Measurements from ENCODE around the gene SEPTIN7.

SEPTIN7 gene

GRCh38 chr7:35804231-35804970, 3.5 kb downstream of the SEPTIN7 start:
- H3K9me2 ChIP-seq (replicated peaks; ENCODE audit: insufficient read depth, low read length) = no peaks in the 10 kb centered on the region
- peaks cover 83% of the 10 kb centered on the region for H3K79me2 ChIP-seq (ENCODE audit: insufficient read depth, low read length)
- H3K27me3 ChIP-seq (ENCODE audit: low read length) = no peaks in the 10 kb centered on the region
- H3K4me2 ChIP-seq (ENCODE audit: low read depth, low read length, poor library complexity, severe bottlenecking) = peak overlapping the region; percentile 75
- no peak overlapping the region for H3K9ac ChIP-seq (ENCODE audit: low read length)
- H3K4me3 ChIP-seq (ENCODE audit: insufficient read depth, low read length, poor library complexity, severe bottlenecking) = no peak overlapping the region
- peaks cover 11% of the 10 kb centered on the region; the same call in 1 of the 2 replicates for H3F3A ChIP-seq (ENCODE audit: insufficient read depth)
- H3K9me3 ChIP-seq (ENCODE audit: insufficient read depth, low read length) = no peaks in the 10 kb centered on the region
- no peak for TF ChIP-seq EZH2phosphoT487 (conservative IDR thresholded peaks at IDR 0.05; ENCODE audit: low read length)
- TF ChIP-seq CTCF (IDR thresholded peaks at IDR 0.05; ENCODE audit: insufficient read depth, low read length, poor library complexity, severe bottlenecking) = no peak
- peaks cover 63% of the 10 kb centered on the region for H4K20me1 ChIP-seq (ENCODE audit: low read depth, low read length)
- H3K36me3 ChIP-seq (ENCODE audit: low read length) = no peaks in the 10 kb centered on the region
- no peak overlapping the region for H2AFZ ChIP-seq (ENCODE audit: low read depth, low read length, severe bottlenecking)
- H3K27ac ChIP-seq (ENCODE audit: low read depth, low read length) = no peak overlapping the region

- Histone ChIP-seq H3K36me3 (ENCODE audit: low read length) (no peaks in the 10 kb centered on the region), H3K9ac (ENCODE audit: low read length) (no peak overlapping the region), H3K4me3 (ENCODE audit: insufficient read depth, low read length, poor library complexity, severe bottlenecking) (no peak overlapping the region), H3K27ac (ENCODE audit: low read depth, low read length) (no peak overlapping the region), H2AFZ (ENCODE audit: low read depth, low read length, severe bottlenecking) (no peak overlapping the region), H4K20me1 (ENCODE audit: low read depth, low read length) (peaks cover 71% of the 10 kb centered on the region), H3K9me3 (ENCODE audit: insufficient read depth, low read length) (no peaks in the 10 kb centered on the region), H3K79me2 (ENCODE audit: insufficient read depth, low read length) (peaks cover 98% of the 10 kb centered on the region), H3K27me3 (ENCODE audit: low read length) (no peaks in the 10 kb centered on the region), H3K4me2 (ENCODE audit: low read depth, low read length, poor library complexity, severe bottlenecking) (peak overlapping the region; percentile 16), H3F3A (ENCODE audit: insufficient read depth) (peaks cover 5% of the 10 kb centered on the region; the same call in 1 of the 2 replicates), H3K9me2 (replicated peaks; ENCODE audit: insufficient read depth, low read length) (no peaks in the 10 kb centered on the region)
- no peak for TF ChIP-seq EZH2phosphoT487 (conservative IDR thresholded peaks at IDR 0.05; ENCODE audit: low read length)
- TF ChIP-seq CTCF (IDR thresholded peaks at IDR 0.05; ENCODE audit: insufficient read depth, low read length, poor library complexity, severe bottlenecking) = no peak
Observed at GRCh38 chr7:35805876-35806275, 5.0 kb downstream of the SEPTIN7 start.

GRCh38 chr7:35816514-35816913, 15.7 kb downstream of the SEPTIN7 start:
- Histone ChIP-seq H3K4me2 (ENCODE audit: low read depth, low read length, poor library complexity, severe bottlenecking) (no peak overlapping the region), H3F3A (ENCODE audit: insufficient read depth) (no peaks in the 10 kb centered on the region; the same call in none of the 2 replicates), H3K27ac (ENCODE audit: low read depth, low read length) (no peak overlapping the region), H3K9me3 (ENCODE audit: insufficient read depth, low read length) (no peaks in the 10 kb centered on the region), H3K4me3 (ENCODE audit: insufficient read depth, low read length, poor library complexity, severe bottlenecking) (no peak overlapping the region), H3K27me3 (ENCODE audit: low read length) (no peaks in the 10 kb centered on the region), H3K36me3 (ENCODE audit: low read length) (no peaks in the 10 kb centered on the region), H2AFZ (ENCODE audit: low read depth, low read length, severe bottlenecking) (no peak overlapping the region), H3K79me2 (ENCODE audit: insufficient read depth, low read length) (peaks cover 100% of the 10 kb centered on the region), H3K9me2 (replicated peaks; ENCODE audit: insufficient read depth, low read length) (no peaks in the 10 kb centered on the region), H3K9ac (ENCODE audit: low read length) (no peak overlapping the region), H4K20me1 (ENCODE audit: low read depth, low read length) (peaks cover 84% of the 10 kb centered on the region)
- TF ChIP-seq CTCF (IDR thresholded peaks at IDR 0.05; ENCODE audit: insufficient read depth, low read length, poor library complexity, severe bottlenecking) (no peak), EZH2phosphoT487 (conservative IDR thresholded peaks at IDR 0.05; ENCODE audit: low read length) (no peak)

Data from SU-DHL-6 (cell line).